ENCODE measurements around the gene NPL. TPM values are rescaled to one million over a fixed set of nuclear protein-coding genes. Genes with fewer than 3 reads are reported as not detected.

The NPL gene
- polyA plus RNA-seq, 1 experiment = 1.2 TPM

DNA sequence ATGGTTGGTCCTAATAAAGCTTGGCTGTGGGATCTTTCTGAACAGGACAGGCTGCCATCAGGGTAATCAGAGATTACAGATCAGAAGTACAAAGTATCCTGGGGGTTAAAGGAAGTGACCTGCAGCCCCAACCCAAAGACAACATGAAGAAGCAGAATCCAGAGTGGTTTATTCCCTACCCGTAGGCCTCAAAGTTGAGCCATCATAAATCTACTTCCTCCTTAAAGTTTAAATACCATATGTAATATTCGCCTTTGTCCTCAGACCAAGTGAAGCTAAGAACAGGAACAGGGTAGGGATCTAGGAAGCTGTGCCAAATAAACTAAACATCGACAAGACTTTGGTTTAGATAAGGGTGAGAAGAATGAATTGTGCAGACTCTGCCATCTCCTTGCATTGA, 33.6 kb downstream of the NPL start:
- POLR2A ChIA-PET = no interaction called here
- Histone ChIP-seq H3K27me3 (ENCODE audit: control insufficient read depth, insufficient read depth, low read length) (no peaks in the 10 kb centered on the region; the same call in 1 of the 2 replicates), H3K36me3 (ENCODE audit: control insufficient read depth, insufficient read depth, low read length) (no peaks in the 10 kb centered on the region), H3K4me3 (ENCODE audit: low read depth, low read length) (no peak overlapping the region)
- CTCF ChIA-PET = no interaction called here
- DNase-seq (ENCODE audit: low read depth) = no peak
- TF ChIP-seq, protein P1, sequence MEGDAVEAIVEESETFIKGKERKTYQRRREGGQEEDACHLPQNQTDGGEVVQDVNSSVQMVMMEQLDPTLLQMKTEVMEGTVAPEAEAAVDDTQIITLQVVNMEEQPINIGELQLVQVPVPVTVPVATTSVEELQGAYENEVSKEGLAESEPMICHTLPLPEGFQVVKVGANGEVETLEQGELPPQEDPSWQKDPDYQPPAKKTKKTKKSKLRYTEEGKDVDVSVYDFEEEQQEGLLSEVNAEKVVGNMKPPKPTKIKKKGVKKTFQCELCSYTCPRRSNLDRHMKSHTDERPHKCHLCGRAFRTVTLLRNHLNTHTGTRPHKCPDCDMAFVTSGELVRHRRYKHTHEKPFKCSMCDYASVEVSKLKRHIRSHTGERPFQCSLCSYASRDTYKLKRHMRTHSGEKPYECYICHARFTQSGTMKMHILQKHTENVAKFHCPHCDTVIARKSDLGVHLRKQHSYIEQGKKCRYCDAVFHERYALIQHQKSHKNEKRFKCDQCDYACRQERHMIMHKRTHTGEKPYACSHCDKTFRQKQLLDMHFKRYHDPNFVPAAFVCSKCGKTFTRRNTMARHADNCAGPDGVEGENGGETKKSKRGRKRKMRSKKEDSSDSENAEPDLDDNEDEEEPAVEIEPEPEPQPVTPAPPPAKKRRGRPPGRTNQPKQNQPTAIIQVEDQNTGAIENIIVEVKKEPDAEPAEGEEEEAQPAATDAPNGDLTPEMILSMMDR (IDR thresholded peaks at IDR 0.05; ENCODE audit: insufficient read depth, low read depth, low read length) = no peak

DNA sequence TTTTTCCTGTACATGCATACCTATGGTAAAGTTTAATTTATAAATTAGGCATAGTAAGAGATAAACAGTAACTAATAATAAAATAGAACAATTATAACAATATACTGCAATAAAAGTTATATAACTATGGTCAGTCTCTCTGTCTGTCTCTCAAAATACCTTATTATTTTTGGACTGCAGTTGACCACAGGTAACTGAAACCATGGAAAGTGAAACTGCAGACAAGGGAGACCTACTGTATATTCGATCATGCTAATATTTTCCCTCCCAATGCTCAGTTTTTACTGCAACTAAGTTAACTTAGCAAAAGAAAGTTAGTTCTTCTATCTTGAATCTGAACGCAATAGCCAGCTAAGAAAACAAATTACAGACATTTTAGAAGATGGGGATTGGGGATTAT, 37.3 kb downstream of the NPL start:
- CTCF ChIA-PET = interaction anchor here (1.1 kb wide), 1 partner anchor 21 kb away, joined by 3 read pairs; no protein-coding TSS in a partner anchor
- DNase-seq (ENCODE audit: low read depth) = no peak
- no peak overlapping the region for H3K4me3 ChIP-seq (ENCODE audit: low read depth, low read length)
- POLR2A ChIA-PET = no interaction called here
- no peaks in the 10 kb centered on the region for H3K36me3 ChIP-seq (ENCODE audit: control insufficient read depth, insufficient read depth, low read length)
- no peaks in the 10 kb centered on the region; the same call in 1 of the 2 replicates for H3K27me3 ChIP-seq (ENCODE audit: control insufficient read depth, insufficient read depth, low read length)
- TF ChIP-seq, protein P1 (IDR thresholded peaks at IDR 0.05; ENCODE audit: insufficient read depth, low read depth, low read length) = no peak

DNA sequence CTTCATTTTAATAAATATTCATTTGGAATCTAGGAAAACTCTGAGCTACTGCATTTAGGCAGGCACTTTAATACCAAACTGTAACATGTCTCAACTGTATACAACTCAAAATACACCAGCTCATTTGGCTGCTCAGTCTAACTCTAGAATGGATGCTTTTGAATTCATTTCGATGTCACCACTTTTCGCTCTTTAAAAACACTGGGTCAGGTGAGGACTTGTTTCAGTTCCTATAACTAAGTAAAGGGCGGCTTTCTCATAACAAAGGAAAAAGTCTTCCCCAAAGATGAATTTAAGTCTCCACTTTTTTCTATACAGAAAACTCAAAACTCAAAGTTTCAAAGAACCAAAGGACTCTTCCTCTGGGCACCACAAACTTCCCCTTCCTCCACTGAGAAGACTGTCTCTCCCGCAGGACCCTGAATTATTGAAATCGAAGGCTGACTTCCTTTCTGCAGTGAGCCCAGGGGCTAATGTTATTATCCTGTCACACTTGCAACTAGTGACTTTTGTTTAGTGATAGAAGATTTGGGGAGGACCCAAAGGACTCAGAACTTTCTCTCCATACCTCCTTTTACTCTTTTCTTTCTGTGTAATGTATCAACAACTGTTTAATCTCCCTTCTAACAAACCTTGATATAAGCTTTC, 39.8 kb downstream of the NPL start:
- H3K27me3 ChIP-seq (ENCODE audit: control insufficient read depth, insufficient read depth, low read length) = no peaks in the 10 kb centered on the region; the same call in 1 of the 2 replicates
- ChIA-PET CTCF (no interaction called here), POLR2A (interaction anchor here (0.6 kb wide), 1 partner anchor 75 kb away, joined by 3 read pairs; no protein-coding TSS in a partner anchor)
- H3K36me3 ChIP-seq (ENCODE audit: control insufficient read depth, insufficient read depth, low read length) = no peaks in the 10 kb centered on the region
- no peak overlapping the region for H3K4me3 ChIP-seq (ENCODE audit: low read depth, low read length)
- DNase-seq (ENCODE audit: low read depth) = no peak
- TF ChIP-seq, protein P1 (IDR thresholded peaks at IDR 0.05; ENCODE audit: insufficient read depth, low read depth, low read length) = no peak

DNA sequence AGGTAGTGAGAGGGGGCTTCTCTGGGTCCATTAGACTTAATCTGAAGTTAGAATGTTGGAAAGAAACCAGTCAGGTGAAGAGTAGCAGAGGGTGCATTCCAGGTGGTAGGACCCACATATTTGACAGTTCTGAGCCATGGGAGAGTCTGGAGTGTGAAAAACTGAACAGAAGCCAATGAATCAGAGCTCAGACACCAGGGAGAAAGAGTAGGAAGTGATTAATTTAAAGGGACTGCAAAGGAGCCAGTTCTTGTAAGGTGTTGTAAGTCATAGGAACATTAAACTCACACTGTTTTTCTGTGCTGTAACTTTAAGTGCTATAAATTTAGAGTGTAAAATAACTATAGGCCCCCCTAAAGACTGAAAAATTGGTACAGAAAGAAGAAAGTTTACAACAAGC, 43.7 kb downstream of the NPL start:
- Histone ChIP-seq H3K36me3 (ENCODE audit: control insufficient read depth, insufficient read depth, low read length) (no peaks in the 10 kb centered on the region), H3K4me3 (ENCODE audit: low read depth, low read length) (no peak overlapping the region), H3K27me3 (ENCODE audit: control insufficient read depth, insufficient read depth, low read length) (no peaks in the 10 kb centered on the region)
- ChIA-PET POLR2A (no interaction called here), CTCF (no interaction called here)
- DNase-seq (ENCODE audit: low read depth) = no peak
- TF ChIP-seq, protein P1 (IDR thresholded peaks at IDR 0.05; ENCODE audit: insufficient read depth, low read depth, low read length) = no peak

DNA sequence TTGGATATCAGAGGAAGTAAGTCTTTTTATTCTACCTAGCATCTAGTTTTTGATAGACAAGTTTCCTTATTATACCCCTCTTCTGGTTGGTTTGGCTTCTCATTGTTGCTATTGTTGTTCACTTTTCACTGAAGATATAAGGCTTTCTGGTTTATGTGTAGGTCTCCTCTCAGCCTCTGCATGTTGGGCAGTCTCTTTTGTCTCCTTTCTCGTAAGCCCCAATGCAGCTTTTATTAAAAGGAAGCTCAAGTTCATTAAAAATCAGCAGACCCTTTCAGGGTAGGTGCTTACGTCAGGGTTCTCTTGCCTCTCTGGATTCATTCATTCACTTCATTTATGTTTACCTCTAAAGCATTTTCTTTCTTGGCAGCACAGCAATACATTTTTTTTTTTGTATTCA, 44.8 kb downstream of the NPL start:
- POLR2A ChIA-PET = interaction anchor here (0.6 kb wide), 1 partner anchor 1579 kb away, joined by 3 read pairs; no protein-coding TSS in a partner anchor
- TF ChIP-seq, protein P1 (IDR thresholded peaks at IDR 0.05; ENCODE audit: insufficient read depth, low read depth, low read length) = no peak
- CTCF ChIA-PET = no interaction called here
- no peaks in the 10 kb centered on the region for H3K36me3 ChIP-seq (ENCODE audit: control insufficient read depth, insufficient read depth, low read length)
- DNase-seq (ENCODE audit: low read depth) = no peak
- H3K27me3 ChIP-seq (ENCODE audit: control insufficient read depth, insufficient read depth, low read length) = no peaks in the 10 kb centered on the region
- H3K4me3 ChIP-seq (ENCODE audit: low read depth, low read length) = no peak overlapping the region

All from BJ (cell line).